Mesenchymal stem cell (in vitro differentiated cells and primary cell): ENCODE results near the gene MRPL52.
A peak's percentile ranks its signal among the peaks of the same experiment; 100 is the strongest.

Experiments used
- DNase-seq: peaks from one replicate; pipeline ENCODE4 v3.0.0-alpha.2; 2013
- H2AFZ ChIP-seq: one replicate; pipeline ENCODE4 v1.6.1; 2013; ENCODE audit warnings: low read depth, mild to moderate bottlenecking, control low read depth, inconsistent platforms, low read length, moderate library complexity
- H2AK5ac ChIP-seq: 2 replicates; pipeline ENCODE4 v1.6.1; 2013; ENCODE audit warnings: low read length, moderate library complexity, mild to moderate bottlenecking, inconsistent platforms; ENCODE audit not compliant: severe bottlenecking
- H2BK120ac ChIP-seq: one replicate; pipeline ENCODE4 v1.6.1; 2013; ENCODE audit warnings: low read depth, mild to moderate bottlenecking, inconsistent platforms, low read length, moderate library complexity
- H2BK12ac ChIP-seq, 2 experiments: one replicate each; pipeline ENCODE4 v1.6.1; 2013; ENCODE audit warnings: inconsistent platforms in 2 of 2, low read length in 2 of 2, mild to moderate bottlenecking in 2 of 2, moderate library complexity in 2 of 2, control low read depth in 1 of 2
- H2BK15ac ChIP-seq: one replicate; pipeline ENCODE4 v1.6.1; 2013; ENCODE audit warnings: mild to moderate bottlenecking, low read depth, inconsistent platforms; ENCODE audit not compliant: poor library complexity, severe bottlenecking
- H2BK5ac ChIP-seq: 2 replicates; pipeline ENCODE4 v1.6.1; 2013; ENCODE audit warnings: low read depth, mild to moderate bottlenecking, low read length, control low read depth, inconsistent platforms; ENCODE audit not compliant: poor library complexity, severe bottlenecking
- H3K14ac ChIP-seq, 2 experiments: one replicate each; pipeline ENCODE4 v1.6.1; 2013; ENCODE audit warnings: inconsistent platforms in 2 of 2, low read length in 2 of 2, control low read depth in 1 of 2, mild to moderate bottlenecking in 1 of 2, moderate library complexity in 1 of 2
- H3K18ac ChIP-seq, 2 experiments: one replicate each; pipeline ENCODE4 v1.6.1; 2013; ENCODE audit warnings: inconsistent platforms in 2 of 2, low read length in 2 of 2, control low read depth in 1 of 2, low read depth in 1 of 2, mild to moderate bottlenecking in 1 of 2
- H3K23ac ChIP-seq, 2 experiments: one replicate each; pipeline ENCODE4 v1.6.1; 2013; ENCODE audit warnings: inconsistent platforms in 2 of 2, low read length in 2 of 2, mild to moderate bottlenecking in 2 of 2, moderate library complexity in 2 of 2, control low read depth in 1 of 2
- H3K27ac ChIP-seq: 2 replicates; pipeline ENCODE4 v1.5.1; 2013; ENCODE audit warnings: mild to moderate bottlenecking, moderate library complexity, low read length, control low read depth, inconsistent platforms; ENCODE audit not compliant: poor library complexity, severe bottlenecking
- H3K27me3 ChIP-seq, 2 experiments: 2 replicates each; pipeline versions ENCODE4 v1.6.1 to v1.7.0; 2013; ENCODE audit warnings: low read length in 2 of 2, mild to moderate bottlenecking in 2 of 2, moderate library complexity in 2 of 2, control low read depth in 1 of 2, inconsistent platforms in 1 of 2; ENCODE audit not compliant: control insufficient read depth in 1 of 2, insufficient read depth in 1 of 2
- H3K36me3 ChIP-seq, 2 experiments: 2 replicates each; pipeline versions ENCODE4 v1.6.1 to v1.7.0; 2013; ENCODE audit warnings: low read length in 2 of 2, control low read depth in 1 of 2, inconsistent platforms in 1 of 2, low read depth in 1 of 2, mild to moderate bottlenecking in 1 of 2; ENCODE audit not compliant: insufficient read depth in 2 of 2, control insufficient read depth in 1 of 2
- H3K4ac ChIP-seq, 2 experiments: one replicate each; pipeline ENCODE4 v1.6.1; 2013; ENCODE audit warnings: inconsistent platforms in 2 of 2, low read length in 2 of 2, mild to moderate bottlenecking in 2 of 2, moderate library complexity in 2 of 2, control low read depth in 1 of 2, low read depth in 1 of 2
- H3K4me1 ChIP-seq: 2 replicates; pipeline ENCODE4 v1.6.1; 2013; ENCODE audit warnings: low read depth, low read length, control low read depth; ENCODE audit not compliant: control insufficient read depth, insufficient read depth
- H3K4me2 ChIP-seq: 2 replicates; pipeline ENCODE4 v1.6.1; 2013; ENCODE audit warnings: low read length, mild to moderate bottlenecking, inconsistent platforms; ENCODE audit not compliant: poor library complexity, severe bottlenecking
- H3K4me3 ChIP-seq, 2 experiments: 2 replicates each; pipeline versions ENCODE4 v1.5.1 to v1.7.0; 2013; ENCODE audit warnings: low read length in 2 of 2, mild to moderate bottlenecking in 2 of 2, control low read depth in 1 of 2, low read depth in 1 of 2; ENCODE audit not compliant: insufficient read depth in 1 of 2
- H3K79me1 ChIP-seq: replicated peaks from 2 replicates; pipeline ENCODE4 v1.6.1; 2013; ENCODE audit warnings: mild to moderate bottlenecking, control low read depth, low read length, inconsistent platforms; ENCODE audit not compliant: poor library complexity, severe bottlenecking
- H3K9ac ChIP-seq: 2 replicates; pipeline ENCODE4 v1.7.0; 2013; ENCODE audit warnings: mild to moderate bottlenecking, low read length, moderate library complexity
- H3K9me3 ChIP-seq: 2 replicates; pipeline ENCODE4 v1.7.0; 2013; ENCODE audit warnings: mild to moderate bottlenecking, low read length; ENCODE audit not compliant: control insufficient read depth
- H4K8ac ChIP-seq: one replicate; pipeline ENCODE4 v1.6.1; 2013; ENCODE audit warnings: inconsistent platforms, mild to moderate bottlenecking, low read length, moderate library complexity
- H4K91ac ChIP-seq: one replicate; pipeline ENCODE4 v1.6.1; 2013; ENCODE audit warnings: mild to moderate bottlenecking, low read length, inconsistent platforms
- whole genome bisulfite sequencing: methylation state at CpG from one replicate; pipeline ENCODE4 v1.1.7; 2013; ENCODE audit warnings: mixed read lengths; 5-methylcytosine and 5-hydroxymethylcytosine counted together

The MRPL52 gene

GRCh38 chr14:22842211-22843122 is 12.8 kb downstream of the MRPL52 start:
- no peaks in the 10 kb centered on the region for H3K9me3 ChIP-seq
- H2BK5ac ChIP-seq: no peak overlapping the region
- peaks cover 28% of the 10 kb centered on the region for H3K79me1 ChIP-seq
- no peak overlapping the region for H3K23ac ChIP-seq
- no peak overlapping the region for H3K27ac ChIP-seq
- peaks cover 34% of the 10 kb centered on the region for H3K4me1 ChIP-seq
- no peak overlapping the region for H2AFZ ChIP-seq
- H3K27me3 ChIP-seq: no peaks in the 10 kb centered on the region
- no peak overlapping the region for H4K91ac ChIP-seq
- WGBS: 98% methylated on average over 24 of the region's 28 CpGs
- H3K4me2 ChIP-seq: no peak overlapping the region
- peak overlapping the region; percentile 100 for H3K9ac ChIP-seq
- no peak overlapping the region for H2BK120ac ChIP-seq
- no peak overlapping the region for H2AK5ac ChIP-seq
- DNase-seq: no peak
- peak overlapping the region; percentile 33 to 39 for H3K4me3 ChIP-seq
- H4K8ac ChIP-seq: no peak overlapping the region
- no peak overlapping the region for H3K18ac ChIP-seq
- no peak overlapping the region for H3K14ac ChIP-seq
- H3K36me3 ChIP-seq: peaks cover 74 to 85% of the 10 kb centered on the region in 2 experiments
- no peak overlapping the region for H2BK15ac ChIP-seq
- H3K4ac ChIP-seq: no peak overlapping the region
- H2BK12ac ChIP-seq: no peak overlapping the region

- no peak overlapping the region for H3K23ac ChIP-seq
- H4K8ac ChIP-seq: no peak overlapping the region
- H3K4me2 ChIP-seq: no peak overlapping the region
- peak overlapping the region in 1 of 2 experiments; percentile 39 for H3K4me3 ChIP-seq
- peaks cover 42% of the 10 kb centered on the region for H3K4me1 ChIP-seq
- H3K27ac ChIP-seq: no peak overlapping the region
- peak overlapping the region; percentile 100 for H3K9ac ChIP-seq
- no peak overlapping the region for H3K4ac ChIP-seq
- peaks cover 78 to 84% of the 10 kb centered on the region in 2 experiments for H3K36me3 ChIP-seq
- peaks cover 28% of the 10 kb centered on the region for H3K79me1 ChIP-seq
- H2AFZ ChIP-seq: no peak overlapping the region
- no peak overlapping the region for H2BK15ac ChIP-seq
- no peak overlapping the region for H2BK120ac ChIP-seq
- no peaks in the 10 kb centered on the region for H3K27me3 ChIP-seq
- DNase-seq: no peak
- H2AK5ac ChIP-seq: no peak overlapping the region
- no peaks in the 10 kb centered on the region for H3K9me3 ChIP-seq
- H2BK12ac ChIP-seq: no peak overlapping the region
- WGBS: 94% methylated on average over 20 of the region's 21 CpGs
- no peak overlapping the region for H3K18ac ChIP-seq
- H3K14ac ChIP-seq: no peak overlapping the region
- H2BK5ac ChIP-seq: no peak overlapping the region
- no peak overlapping the region for H4K91ac ChIP-seq
Measured at GRCh38 chr14:22843123-22843925, 13.6 kb downstream of the MRPL52 start.

GRCh38 chr14:22844221-22845102 is 14.8 kb downstream of the MRPL52 start:
- no peak overlapping the region for H4K8ac ChIP-seq
- no peak overlapping the region for H3K4me2 ChIP-seq
- H3K4ac ChIP-seq: no peak overlapping the region
- H3K36me3 ChIP-seq: peaks cover 78% of the 10 kb centered on the region in 2 experiments
- H3K27ac ChIP-seq: no peak overlapping the region
- no peaks in the 10 kb centered on the region for H3K9me3 ChIP-seq
- H2BK5ac ChIP-seq: no peak overlapping the region
- H2AFZ ChIP-seq: no peak overlapping the region
- H3K23ac ChIP-seq: no peak overlapping the region
- no peak overlapping the region for H3K4me3 ChIP-seq
- H3K14ac ChIP-seq: no peak overlapping the region
- no peak overlapping the region for H4K91ac ChIP-seq
- peaks cover 28% of the 10 kb centered on the region for H3K79me1 ChIP-seq
- DNase-seq: no peak
- 94% methylated on average over 22 of the region's 22 CpGs for WGBS
- H2AK5ac ChIP-seq: no peak overlapping the region
- H3K18ac ChIP-seq: no peak overlapping the region
- H2BK15ac ChIP-seq: no peak overlapping the region
- peaks cover 43% of the 10 kb centered on the region for H3K4me1 ChIP-seq
- H2BK12ac ChIP-seq: no peak overlapping the region
- H3K27me3 ChIP-seq: no peaks in the 10 kb centered on the region
- no peak overlapping the region for H2BK120ac ChIP-seq
- peak overlapping the region; percentile 100 for H3K9ac ChIP-seq
